ENCODE measurements around the gene DNAH11.

The DNAH11 gene

DNA sequence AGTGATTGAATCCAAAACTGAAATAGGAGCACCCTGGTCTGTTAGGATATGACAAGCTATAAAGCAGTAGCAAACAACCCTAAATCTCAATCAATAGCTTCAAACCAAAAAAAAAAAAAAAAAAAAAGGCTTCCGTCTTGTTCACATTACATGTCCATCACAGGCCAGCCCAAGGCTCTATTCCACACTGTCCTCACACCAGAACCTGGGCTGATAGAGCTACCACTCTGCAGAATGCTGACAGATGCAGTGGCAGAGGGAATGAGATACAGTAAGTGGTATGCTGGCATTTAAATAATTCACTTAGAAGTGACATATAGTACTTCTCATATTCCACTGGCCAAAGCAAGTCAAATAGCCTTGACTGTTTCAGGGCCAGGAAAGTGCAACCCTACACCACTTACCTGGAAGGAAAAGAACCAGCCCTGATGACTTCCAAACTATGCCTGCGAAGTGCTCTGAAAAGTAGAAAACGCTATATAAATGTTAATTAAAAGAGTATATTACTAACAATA, 397.1 kb downstream of the DNAH11 start:
- DNase-seq = no peak

DNA sequence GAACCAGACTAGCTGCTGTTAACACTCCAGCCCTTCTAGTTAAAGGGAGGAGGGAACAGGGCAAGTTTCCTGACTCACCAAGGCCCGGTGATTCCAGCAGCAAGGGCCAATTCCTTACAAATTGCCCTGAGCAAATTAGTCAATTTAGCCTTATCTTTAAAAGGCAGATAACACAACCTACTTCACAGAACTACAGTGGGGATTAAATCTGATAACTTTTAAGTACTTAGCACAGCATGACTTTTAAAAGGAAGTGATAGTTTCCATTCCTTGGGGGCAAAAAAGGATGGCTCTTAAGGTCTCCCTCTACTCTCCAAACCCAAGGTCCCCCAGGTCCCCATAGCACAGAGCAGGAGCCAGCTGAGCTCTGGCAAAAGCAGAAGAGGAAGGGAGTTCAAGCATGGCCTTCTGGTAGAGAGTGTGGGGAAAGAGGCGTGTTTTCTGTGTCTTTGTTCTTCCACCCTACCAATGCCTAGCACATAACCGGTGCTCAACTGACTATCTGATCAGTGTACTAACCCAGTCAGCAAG, 398.8 kb downstream of the DNAH11 start:
- DNase-seq = no peak

DNA sequence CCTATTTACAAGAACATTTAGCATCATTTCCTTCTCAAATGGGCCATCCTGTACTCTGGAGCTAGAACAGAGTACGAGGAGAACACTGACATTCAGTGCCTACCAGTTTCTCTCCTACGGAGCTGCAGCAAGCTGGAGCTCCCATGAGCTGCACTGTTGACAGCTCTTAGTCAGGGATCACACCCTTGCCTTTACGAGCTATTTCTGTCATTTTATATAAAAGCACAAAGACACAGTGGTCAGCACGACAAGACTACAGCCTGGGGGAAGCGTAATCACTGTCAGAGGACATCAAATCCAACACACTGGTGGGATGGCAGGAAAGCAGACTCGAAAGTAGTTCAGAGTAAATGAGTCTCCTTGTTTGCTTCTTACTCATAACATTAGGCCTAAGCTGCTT, 400.1 kb downstream of the DNAH11 start:
- DNase-seq = no peak

DNA sequence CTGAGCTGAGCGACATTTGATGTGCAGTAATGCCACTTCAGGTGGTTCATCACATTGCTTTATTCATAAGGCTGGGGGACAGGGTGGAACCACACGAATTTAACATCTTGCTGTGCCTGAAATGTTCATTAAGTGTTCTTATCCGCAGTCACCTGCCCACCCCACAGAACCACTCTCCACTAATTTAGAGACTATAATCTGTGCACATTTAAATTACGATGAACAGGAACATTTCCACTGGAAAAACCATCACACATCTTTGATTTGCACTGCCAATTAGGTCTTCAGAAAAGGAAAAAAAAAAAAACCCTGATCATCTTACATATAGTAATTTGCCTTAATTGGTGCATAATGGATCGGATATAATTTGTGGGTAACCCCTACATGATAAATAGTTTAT, 400.6 kb downstream of the DNAH11 start:
- no peak for DNase-seq

DNA sequence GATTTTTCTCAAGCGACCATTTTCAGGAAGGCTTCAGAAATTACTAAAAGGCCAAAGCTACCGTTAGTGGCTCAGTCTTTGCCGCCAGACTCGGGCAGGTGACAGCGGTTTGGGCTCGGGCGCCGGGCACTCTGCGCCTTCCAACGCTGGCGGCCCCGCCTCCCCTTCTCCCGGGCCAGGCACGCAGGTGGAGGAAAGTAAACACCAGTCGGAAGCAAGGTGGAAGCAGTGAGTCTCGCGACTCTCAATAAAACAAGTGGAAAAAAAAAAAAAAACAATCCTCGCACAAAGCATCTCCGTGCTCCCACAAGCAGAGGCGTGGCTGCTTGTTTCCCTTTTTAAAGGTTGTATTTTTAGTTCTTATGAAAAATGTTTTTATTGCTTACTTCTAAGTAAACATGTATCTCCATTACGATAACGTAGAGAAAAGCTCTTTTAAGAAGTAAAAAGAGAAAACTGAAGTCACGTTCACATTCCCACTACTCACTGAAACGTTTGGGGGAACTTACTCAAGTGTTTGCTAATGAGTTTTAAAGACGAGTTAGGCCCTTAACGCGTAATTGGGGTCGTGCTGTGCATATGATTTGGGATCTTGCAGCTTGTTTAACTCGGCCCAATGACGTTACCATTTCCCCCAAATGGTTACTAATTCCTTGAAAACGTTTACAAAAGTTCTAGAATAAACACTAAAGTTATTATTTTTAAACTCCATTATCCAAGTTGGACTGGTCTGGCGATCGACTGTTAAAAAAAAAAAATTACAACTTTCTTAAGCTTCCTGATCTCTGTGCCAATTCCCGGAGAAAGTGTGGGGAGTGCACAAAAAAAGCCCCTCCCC, 402.0 kb downstream of the DNAH11 start:
- DNase-seq = peak; percentile 19

DNA sequence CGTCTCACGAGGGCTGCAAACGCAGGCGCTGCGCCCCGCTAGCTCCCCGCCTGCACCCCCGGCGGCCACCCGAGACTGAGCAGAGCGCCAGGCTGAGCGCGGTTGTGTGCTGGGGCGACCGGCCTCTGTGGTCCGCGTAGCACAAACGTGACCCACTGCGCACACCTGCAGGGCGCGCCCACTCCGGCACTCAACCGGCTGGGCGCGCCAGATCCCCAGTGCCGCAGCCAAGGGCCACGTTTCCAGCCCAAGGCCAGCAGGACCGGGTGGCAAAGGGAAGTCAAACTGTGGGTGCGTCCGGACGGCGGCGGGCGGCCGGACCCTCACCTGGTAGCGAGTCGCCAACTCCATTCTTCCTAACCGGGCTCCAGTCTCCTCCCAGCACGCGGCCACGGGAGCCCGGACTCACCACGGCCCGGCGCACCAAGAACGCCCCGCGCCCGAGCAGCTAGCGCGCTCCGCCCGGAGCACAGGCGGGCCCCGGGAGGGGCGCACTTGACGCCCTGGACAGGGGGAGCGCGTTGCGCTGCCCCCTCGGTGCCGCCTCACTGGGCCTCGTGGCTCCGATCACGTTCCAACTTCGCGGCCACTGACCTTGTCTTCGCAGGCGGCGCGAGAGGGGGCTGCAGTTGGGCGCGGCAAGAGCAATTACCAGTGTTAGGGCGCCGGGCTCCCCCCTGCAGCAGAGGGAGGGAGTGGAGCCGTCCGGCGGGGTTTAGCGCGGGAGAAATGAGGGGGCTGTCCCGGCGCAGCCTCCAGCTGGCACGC, 402.8 kb downstream of the DNAH11 start, which contains the start of gene CDCA7L:
TSS of gene CDCA7L (minus strand) at position 446 of the 768 bp plus-strand sequence. CDS start at position 351, 95 bp downstream.
- DNase-seq = peak; percentile 85

DNA sequence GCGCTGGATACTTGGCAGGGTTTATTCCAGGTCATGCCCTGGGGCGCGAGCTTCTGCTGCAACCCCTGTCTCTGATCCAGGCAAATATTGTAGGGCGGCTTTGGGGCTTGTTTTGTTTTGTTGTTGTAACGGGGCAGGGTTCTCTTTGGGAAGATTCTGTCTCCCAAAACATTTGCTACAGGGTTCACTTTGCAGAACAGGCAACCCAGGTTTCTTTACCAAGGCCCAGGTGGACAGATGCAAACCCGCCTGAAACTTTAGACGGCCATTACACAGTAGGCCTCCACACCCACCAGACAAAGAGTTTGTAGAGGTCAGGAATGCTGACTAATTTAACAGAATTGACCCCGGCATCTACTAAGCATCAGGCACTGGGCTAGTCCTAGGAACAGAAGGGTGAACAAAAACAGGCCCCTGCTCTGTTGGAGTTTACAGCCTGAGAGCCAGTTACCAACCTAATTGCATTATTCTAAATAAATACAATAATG, 403.4 kb downstream of the DNAH11 start:
- no peak for DNase-seq

DNA sequence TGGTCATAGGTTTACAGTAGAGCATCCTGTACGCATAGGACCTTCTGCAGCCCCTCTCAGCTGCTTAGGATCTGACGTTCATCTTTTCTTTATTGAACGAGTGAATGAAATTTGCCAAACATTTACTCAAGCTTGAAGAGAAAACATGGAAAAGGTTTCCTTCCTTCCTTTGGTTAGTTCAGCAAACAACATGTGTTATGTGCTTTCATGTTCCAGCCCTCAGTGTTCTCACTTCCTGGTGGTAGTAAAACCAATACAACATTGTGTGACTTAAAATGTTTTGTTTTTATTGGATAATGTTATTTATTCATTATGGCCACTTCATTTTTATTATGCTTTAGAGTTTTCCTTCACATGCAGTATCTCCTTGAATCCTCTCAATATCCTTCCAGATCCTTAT, 404.2 kb downstream of the DNAH11 start:
- DNase-seq = no peak

DNA sequence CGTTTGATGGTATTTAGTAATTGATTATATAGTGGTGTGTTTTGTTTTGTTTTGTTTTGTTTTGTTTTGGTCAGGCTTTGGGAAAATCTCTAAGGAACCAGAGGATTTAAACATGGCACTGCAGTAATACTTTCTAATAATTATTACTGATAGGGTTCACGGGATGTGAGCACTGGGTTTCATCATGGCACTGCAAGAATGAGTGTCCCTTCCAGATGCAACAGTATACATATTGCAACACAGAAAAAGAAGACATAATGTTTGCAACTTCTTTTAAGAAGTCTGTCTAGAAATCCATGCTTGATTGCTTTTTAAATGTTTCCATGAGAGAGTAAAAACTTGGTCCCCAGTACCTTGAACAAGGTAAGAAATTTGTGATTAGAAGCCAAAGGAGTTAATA, 405.1 kb downstream of the DNAH11 start:
- no peak for DNase-seq

DNA sequence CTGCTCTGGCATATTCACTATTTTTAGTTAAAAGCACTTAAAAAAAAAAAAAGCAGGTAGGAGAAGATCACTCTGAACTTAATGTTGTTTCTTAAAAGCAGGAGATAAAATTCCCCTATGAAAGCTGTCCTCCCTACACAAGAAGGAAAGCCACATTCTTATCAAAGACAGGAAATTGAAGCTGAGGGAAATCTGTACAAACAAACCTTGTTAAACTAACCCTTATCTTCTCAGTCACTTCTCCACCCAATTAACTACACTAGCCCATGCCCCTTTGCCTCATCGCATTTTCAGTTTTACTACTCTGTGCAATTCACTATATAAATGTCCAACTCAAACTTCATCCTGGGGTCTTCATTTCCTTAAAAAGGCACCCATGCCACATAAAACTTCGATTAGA, 405.5 kb downstream of the DNAH11 start:
- no peak for DNase-seq

DNA sequence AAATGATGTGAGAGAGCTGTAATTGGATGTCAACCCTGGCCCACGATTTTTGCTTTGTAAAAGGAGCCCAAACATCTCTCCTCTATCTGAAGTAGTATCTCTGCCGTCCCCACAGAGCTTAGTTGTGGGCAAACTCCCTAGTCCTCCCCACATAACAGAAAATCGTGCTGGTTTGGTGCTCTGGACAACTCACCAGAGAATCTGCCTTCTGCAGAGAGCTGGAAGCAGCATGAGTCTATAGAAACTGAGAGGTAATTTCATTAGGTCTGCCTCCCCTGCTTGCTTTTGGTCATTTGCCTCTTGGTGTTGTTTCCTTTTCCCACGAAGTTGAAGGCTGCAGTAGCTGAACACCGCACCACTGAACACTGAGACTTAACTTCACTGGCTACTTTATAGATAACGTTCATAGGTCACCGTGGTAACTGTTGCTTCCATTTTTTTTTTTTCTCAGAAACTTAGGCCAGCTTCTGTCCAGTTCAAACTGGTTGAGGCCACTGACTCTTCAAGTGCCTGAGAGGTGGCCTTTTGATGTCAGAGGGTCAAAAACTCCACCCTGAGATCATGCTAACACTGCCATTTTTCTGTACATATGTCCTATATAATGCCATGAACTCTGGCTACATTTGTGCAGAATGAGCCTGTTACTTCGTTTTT, 406.2 kb downstream of the DNAH11 start:
- DNase-seq = no peak

All from right hindlimb (tissue), 1 donor.